ENCODE measurements around the gene UBR2.
"Not testable (repeated sequence)": the region's sequence is repeated elsewhere in the genome, so short reads cannot be mapped to it uniquely, and the experiment has no call there.

UBR2 gene

GRCh38 chr6:42652024-42652746, 88.4 kb downstream of the UBR2 start:
- peaks cover 36 to 50% of the 10 kb centered on the region in 2 donors for H3K36me3 ChIP-seq (ENCODE audit: control insufficient read depth in 2 of 2, insufficient read depth in 2 of 2, low read length in 2 of 2)
- no peak overlapping the region for H3K9ac ChIP-seq (ENCODE audit: low read length in 2 of 2)

GRCh38 chr6:42653851-42654250, 90.0 kb downstream of the UBR2 start:
- H3K36me3 ChIP-seq (ENCODE audit: control insufficient read depth in 2 of 2, insufficient read depth in 2 of 2, low read length in 2 of 2): peaks cover 34 to 49% of the 10 kb centered on the region in 2 donors
- no peak overlapping the region for H3K9ac ChIP-seq (ENCODE audit: low read length in 2 of 2)
- H3K4me3 ChIP-seq (ENCODE audit: low read length in 2 of 2): no peak overlapping the region
- H3K9me3 ChIP-seq (ENCODE audit: control insufficient read depth in 2 of 2, low read length in 2 of 2): no peaks in the 10 kb centered on the region
- no peaks in the 10 kb centered on the region for H3K4me1 ChIP-seq (ENCODE audit: control insufficient read depth, insufficient read depth, low read length)
- H3K27ac ChIP-seq (ENCODE audit: low read length): no peak overlapping the region
- H3K27me3 ChIP-seq (ENCODE audit: control insufficient read depth in 1 of 2, insufficient read depth in 2 of 2, low read length in 2 of 2): no peaks in the 10 kb centered on the region

More at GRCh38 chr6:42652024-42652746, 88.4 kb downstream of the UBR2 start:
- no peak overlapping the region for H3K27ac ChIP-seq (ENCODE audit: low read length)
- H3K4me1 ChIP-seq (ENCODE audit: control insufficient read depth, insufficient read depth, low read length): no peaks in the 10 kb centered on the region
- H3K27me3 ChIP-seq (ENCODE audit: control insufficient read depth in 1 of 2, insufficient read depth in 2 of 2, low read length in 2 of 2): no peaks in the 10 kb centered on the region
- no peak overlapping the region for H3K4me3 ChIP-seq (ENCODE audit: low read length in 2 of 2)
- no peaks in the 10 kb centered on the region for H3K9me3 ChIP-seq (ENCODE audit: control insufficient read depth in 2 of 2, low read length in 2 of 2)

GRCh38 chr6:42659806-42660205, 96.0 kb downstream of the UBR2 start:
- no peaks in the 10 kb centered on the region for H3K9me3 ChIP-seq (ENCODE audit: control insufficient read depth in 2 of 2, low read length in 2 of 2)
- no peak overlapping the region for H3K9ac ChIP-seq (ENCODE audit: low read length in 2 of 2)
- H3K4me3 ChIP-seq (ENCODE audit: low read length in 2 of 2): no peak overlapping the region
- no peaks in the 10 kb centered on the region for H3K4me1 ChIP-seq (ENCODE audit: control insufficient read depth, insufficient read depth, low read length)
- H3K27ac ChIP-seq (ENCODE audit: low read length): no peak overlapping the region
- H3K27me3 ChIP-seq (ENCODE audit: control insufficient read depth in 1 of 2, insufficient read depth in 2 of 2, low read length in 2 of 2): no peaks in the 10 kb centered on the region
- H3K36me3 ChIP-seq (ENCODE audit: control insufficient read depth in 2 of 2, insufficient read depth in 2 of 2, low read length in 2 of 2): peaks cover 26 to 41% of the 10 kb centered on the region in 2 donors

DNA sequence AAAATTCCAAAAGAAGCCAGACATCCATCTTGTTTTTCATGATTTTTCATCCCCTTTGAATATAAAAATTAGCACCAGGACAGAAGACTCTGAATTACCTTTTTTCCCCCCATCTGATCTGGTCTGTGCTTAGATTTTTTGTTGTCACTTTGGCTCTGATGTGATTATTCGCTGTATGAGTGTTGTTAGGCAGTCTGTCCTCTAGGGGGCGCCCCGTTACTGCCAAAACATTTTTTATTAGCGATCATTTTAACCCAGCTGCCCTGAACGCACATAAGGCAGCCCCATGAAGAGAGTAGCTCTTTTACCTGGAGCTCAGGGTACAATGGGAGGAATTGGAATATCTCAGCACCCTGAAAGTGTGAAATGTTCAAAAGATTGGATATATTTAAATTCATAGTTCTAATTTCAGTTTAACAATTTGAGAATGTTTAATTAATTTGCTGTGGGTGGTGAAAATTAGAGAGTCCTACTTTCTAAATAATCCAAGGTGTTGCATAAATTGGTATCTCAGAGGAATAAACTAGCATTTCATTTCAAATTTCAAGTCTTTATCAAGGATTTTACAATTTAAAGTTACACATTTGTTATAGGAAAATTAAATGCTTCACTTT, 97.8 kb downstream of the UBR2 start:
- no peak overlapping the region for H3K4me3 ChIP-seq (ENCODE audit: low read length in 2 of 2)
- H3K27ac ChIP-seq (ENCODE audit: low read length): no peak overlapping the region
- H3K4me1 ChIP-seq (ENCODE audit: control insufficient read depth, insufficient read depth, low read length): no peaks in the 10 kb centered on the region
- H3K9ac ChIP-seq (ENCODE audit: low read length in 2 of 2): no peak overlapping the region
- peaks cover 34 to 44% of the 10 kb centered on the region in 2 donors for H3K36me3 ChIP-seq (ENCODE audit: control insufficient read depth in 2 of 2, insufficient read depth in 2 of 2, low read length in 2 of 2)
- no peaks in the 10 kb centered on the region for H3K9me3 ChIP-seq (ENCODE audit: control insufficient read depth in 2 of 2, low read length in 2 of 2)
- no peaks in the 10 kb centered on the region for H3K27me3 ChIP-seq (ENCODE audit: control insufficient read depth in 1 of 2, insufficient read depth in 2 of 2, low read length in 2 of 2)

GRCh38 chr6:42664718-42665117, 100.9 kb downstream of the UBR2 start:
- Histone ChIP-seq H3K36me3 (ENCODE audit: control insufficient read depth in 2 of 2, insufficient read depth in 2 of 2, low read length in 2 of 2) (peaks cover 34 to 40% of the 10 kb centered on the region in 2 donors), H3K9me3 (ENCODE audit: control insufficient read depth in 2 of 2, low read length in 2 of 2) (no peaks in the 10 kb centered on the region), H3K27ac (ENCODE audit: low read length) (no peak overlapping the region), H3K4me1 (ENCODE audit: control insufficient read depth, insufficient read depth, low read length) (no peaks in the 10 kb centered on the region), H3K9ac (ENCODE audit: low read length in 2 of 2) (no peak overlapping the region), H3K4me3 (ENCODE audit: low read length in 2 of 2) (no peak overlapping the region), H3K27me3 (ENCODE audit: control insufficient read depth in 1 of 2, insufficient read depth in 2 of 2, low read length in 2 of 2) (no peaks in the 10 kb centered on the region)

- H3K27ac ChIP-seq (ENCODE audit: low read length); H3K9ac ChIP-seq (ENCODE audit: low read length in 2 of 2): not testable (repeated sequence)
These were observed 110.5 kb downstream of the UBR2 start for GRCh38 chr6:42674368-42674767.

GRCh38 chr6:42674780-42675179, 111.0 kb downstream of the UBR2 start:
- H3K9ac ChIP-seq (ENCODE audit: low read length in 2 of 2): no peak overlapping the region
- H3K4me1 ChIP-seq (ENCODE audit: control insufficient read depth, insufficient read depth, low read length): no peaks in the 10 kb centered on the region
- no peaks in the 10 kb centered on the region for H3K9me3 ChIP-seq (ENCODE audit: control insufficient read depth in 2 of 2, low read length in 2 of 2)
- H3K36me3 ChIP-seq (ENCODE audit: control insufficient read depth in 2 of 2, insufficient read depth in 2 of 2, low read length in 2 of 2): peaks cover 72 to 77% of the 10 kb centered on the region in 2 donors
- no peaks in the 10 kb centered on the region for H3K27me3 ChIP-seq (ENCODE audit: control insufficient read depth in 1 of 2, insufficient read depth in 2 of 2, low read length in 2 of 2)
- no peak overlapping the region for H3K4me3 ChIP-seq (ENCODE audit: low read length in 2 of 2)
- no peak overlapping the region for H3K27ac ChIP-seq (ENCODE audit: low read length)

More at GRCh38 chr6:42674368-42674767, 110.5 kb downstream of the UBR2 start:
- not testable (repeated sequence) for H3K4me3 ChIP-seq (ENCODE audit: low read length in 2 of 2); H3K27me3 ChIP-seq (ENCODE audit: control insufficient read depth in 1 of 2, insufficient read depth in 2 of 2, low read length in 2 of 2); H3K4me1 ChIP-seq (ENCODE audit: control insufficient read depth, insufficient read depth, low read length); H3K9me3 ChIP-seq (ENCODE audit: control insufficient read depth in 2 of 2, low read length in 2 of 2)
- H3K36me3 ChIP-seq (ENCODE audit: control insufficient read depth in 2 of 2, insufficient read depth in 2 of 2, low read length in 2 of 2): peaks cover 72 to 78% of the 10 kb centered on the region in 2 donors

- Histone ChIP-seq H3K27me3 (ENCODE audit: control insufficient read depth in 1 of 2, insufficient read depth in 2 of 2, low read length in 2 of 2) (no peaks in the 10 kb centered on the region), H3K4me3 (ENCODE audit: low read length in 2 of 2) (no peak overlapping the region), H3K9ac (ENCODE audit: low read length in 2 of 2) (no peak overlapping the region), H3K9me3 (ENCODE audit: control insufficient read depth in 2 of 2, low read length in 2 of 2) (no peaks in the 10 kb centered on the region), H3K4me1 (ENCODE audit: control insufficient read depth, insufficient read depth, low read length) (no peaks in the 10 kb centered on the region), H3K36me3 (ENCODE audit: control insufficient read depth in 2 of 2, insufficient read depth in 2 of 2, low read length in 2 of 2) (peaks cover 59 to 65% of the 10 kb centered on the region in 2 donors), H3K27ac (ENCODE audit: low read length) (no peak overlapping the region)
These were observed 115.5 kb downstream of the UBR2 start for GRCh38 chr6:42679358-42679757.

DNA sequence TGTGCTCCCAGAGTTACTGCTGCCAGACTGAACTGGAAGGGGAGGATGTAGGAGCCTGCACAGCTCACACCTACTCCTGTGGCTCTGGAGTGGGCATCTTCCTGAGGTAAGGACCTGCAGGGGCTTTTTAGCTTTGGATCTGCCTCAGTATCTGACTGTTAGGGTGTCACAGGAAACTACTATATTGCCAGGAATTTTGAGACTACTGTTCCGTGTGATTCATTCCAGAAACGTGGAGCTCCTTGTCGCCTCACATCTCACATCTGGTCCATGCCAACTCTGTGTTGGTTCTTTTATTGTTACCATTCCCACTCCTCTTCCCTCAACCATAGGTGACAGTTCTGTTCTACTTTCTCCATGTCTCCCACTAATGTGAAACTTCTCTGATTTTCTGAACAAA, 124.5 kb downstream of the UBR2 start:
- Histone ChIP-seq H3K27me3 (ENCODE audit: control insufficient read depth in 1 of 2, insufficient read depth in 2 of 2, low read length in 2 of 2) (no peaks in the 10 kb centered on the region), H3K9ac (ENCODE audit: low read length in 2 of 2) (no peak overlapping the region), H3K9me3 (ENCODE audit: control insufficient read depth in 2 of 2, low read length in 2 of 2) (no peaks in the 10 kb centered on the region), H3K27ac (ENCODE audit: low read length) (no peak overlapping the region), H3K4me1 (ENCODE audit: control insufficient read depth, insufficient read depth, low read length) (peaks cover 3% of the 10 kb centered on the region), H3K36me3 (ENCODE audit: control insufficient read depth in 2 of 2, insufficient read depth in 2 of 2, low read length in 2 of 2) (peaks cover 54 to 55% of the 10 kb centered on the region in 2 donors), H3K4me3 (ENCODE audit: low read length in 2 of 2) (no peak overlapping the region)

DNA sequence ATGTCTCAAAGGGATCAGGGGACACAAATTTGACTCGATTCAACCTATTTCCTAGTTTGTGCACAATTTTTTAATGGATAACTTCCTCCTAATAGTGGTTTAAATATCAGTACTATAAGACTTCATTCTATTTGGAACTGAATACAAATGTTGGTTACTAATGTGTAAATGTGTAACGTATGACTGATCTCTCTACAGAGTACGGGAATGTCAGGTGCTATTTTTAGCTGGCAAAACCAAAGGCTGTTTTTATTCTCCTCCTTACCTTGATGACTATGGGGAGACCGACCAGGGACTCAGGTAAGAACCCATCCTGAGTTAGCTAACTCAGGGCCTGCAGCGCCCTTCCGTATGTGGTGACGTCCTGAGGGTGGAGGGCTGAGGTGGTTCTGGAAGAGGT, 125.5 kb downstream of the UBR2 start:
- peaks cover 48 to 57% of the 10 kb centered on the region in 2 donors for H3K36me3 ChIP-seq (ENCODE audit: control insufficient read depth in 2 of 2, insufficient read depth in 2 of 2, low read length in 2 of 2)

GRCh38 chr6:42690151-42690702, 126.4 kb downstream of the UBR2 start:
- no peak overlapping the region for H3K4me3 ChIP-seq (ENCODE audit: low read length in 2 of 2)
- peaks cover 41 to 52% of the 10 kb centered on the region in 2 donors for H3K36me3 ChIP-seq (ENCODE audit: control insufficient read depth in 2 of 2, insufficient read depth in 2 of 2, low read length in 2 of 2)
- H3K27me3 ChIP-seq (ENCODE audit: control insufficient read depth in 1 of 2, insufficient read depth in 2 of 2, low read length in 2 of 2): no peaks in the 10 kb centered on the region
- no peak overlapping the region for H3K27ac ChIP-seq (ENCODE audit: low read length)
- peak overlapping the region in 1 of 2 donors; percentile 29 for H3K9ac ChIP-seq (ENCODE audit: low read length in 2 of 2)
- H3K9me3 ChIP-seq (ENCODE audit: control insufficient read depth in 2 of 2, low read length in 2 of 2): no peaks in the 10 kb centered on the region
- peaks cover 5% of the 10 kb centered on the region for H3K4me1 ChIP-seq (ENCODE audit: control insufficient read depth, insufficient read depth, low read length)

More for the DNA sequence above, 125.5 kb downstream of the UBR2 start:
- H3K4me3 ChIP-seq (ENCODE audit: low read length in 2 of 2): no peak overlapping the region
- peaks cover 5% of the 10 kb centered on the region for H3K4me1 ChIP-seq (ENCODE audit: control insufficient read depth, insufficient read depth, low read length)
- no peaks in the 10 kb centered on the region for H3K9me3 ChIP-seq (ENCODE audit: control insufficient read depth in 2 of 2, low read length in 2 of 2)
- H3K27ac ChIP-seq (ENCODE audit: low read length): no peak overlapping the region
- no peak overlapping the region for H3K9ac ChIP-seq (ENCODE audit: low read length in 2 of 2)
- no peaks in the 10 kb centered on the region for H3K27me3 ChIP-seq (ENCODE audit: control insufficient read depth in 1 of 2, insufficient read depth in 2 of 2, low read length in 2 of 2)
